HG03280 (cell line): ENCODE data around the gene AKAP17A.

Source experiments
- ATAC-seq: cut with Tn5 transposase; IDR thresholded peaks from one replicate; pipeline ENCODE4 v1.9.1; 2021; ENCODE audit warnings: mild to moderate bottlenecking, moderate library complexity; ENCODE audit not compliant: unreplicated experiment

The AKAP17A gene

GRCh38 chrX:1581132-1581531 is 10.3 kb upstream of the AKAP17A start:
- ATAC-seq: peak; percentile 60

- ATAC-seq: peak; percentile 76
Observed at GRCh38 chrX:1582686-1583437, 8.5 kb upstream of the AKAP17A start.

GRCh38 chrX:1584237-1585011 is 7.0 kb upstream of the AKAP17A start:
- no peak for ATAC-seq

- ATAC-seq: no peak
Observed at GRCh38 chrX:1587161-1587560, 4.2 kb upstream of the AKAP17A start.

GRCh38 chrX:1589356-1590130 is 1.9 kb upstream of the AKAP17A start:
- no peak for ATAC-seq

GRCh38 chrX:1591863-1592469 is 562 bp downstream of the AKAP17A start:
- no peak for ATAC-seq

GRCh38 chrX:1592470-1593142 is 1.2 kb downstream of the AKAP17A start:
- ATAC-seq: no peak

- no peak for ATAC-seq
Observed at GRCh38 chrX:1593286-1594271, 2.2 kb downstream of the AKAP17A start.

- ATAC-seq: no peak
Observed at GRCh38 chrX:1595711-1596060, 4.3 kb downstream of the AKAP17A start.

GRCh38 chrX:1596676-1597344 is 5.4 kb downstream of the AKAP17A start:
- ATAC-seq: no peak

- no peak for ATAC-seq
Observed at GRCh38 chrX:1597345-1598020, 6.1 kb downstream of the AKAP17A start.

- ATAC-seq: no peak
Observed at GRCh38 chrX:1598021-1598875, 6.8 kb downstream of the AKAP17A start.

GRCh38 chrX:1598876-1599790 is 7.7 kb downstream of the AKAP17A start:
- no peak for ATAC-seq

- ATAC-seq: no peak
Observed at GRCh38 chrX:1599791-1600405, 8.5 kb downstream of the AKAP17A start.

- no peak for ATAC-seq
Observed at GRCh38 chrX:1600406-1601050, 9.1 kb downstream of the AKAP17A start.
